Transverse colon (tissue), 4 donors: ENCODE measurements around the gene SEPTIN5.

ENCODE experiments used
- CTCF ChIP-seq, 5 experiments: fragments of 200-600 bp in 3 of 5; fragments of 450-650 bp in 2 of 5; sonication (generic) in 3 of 5; IDR thresholded peaks; 1 replicate in 2 of 5; 2 replicates in 3 of 5; pipeline ENCODE4 v1.5.1; 2016 to 2017; ENCODE audit warnings: antibody characterized with exemption in 5 of 5, inconsistent platforms in 3 of 5, mild to moderate bottlenecking in 2 of 5, moderate library complexity in 1 of 5
- EP300 ChIP-seq: sonication (generic); formaldehyde crosslinking; IDR thresholded peaks from one replicate; pipeline ENCODE4 v1.6.1; 2017; ENCODE audit warnings: antibody characterized with exemption, low read depth
- POLR2A ChIP-seq: fragments of 450-650 bp; IDR thresholded peaks from one replicate; pipeline ENCODE4 v1.6.1; 2016; ENCODE audit warnings: antibody characterized with exemption, mild to moderate bottlenecking, moderate library complexity
- POLR2AphosphoS5 ChIP-seq, 3 donors: sonication (generic); formaldehyde crosslinking; IDR thresholded peaks; one replicate each; pipeline ENCODE4 v1.6.1; 2016; ENCODE audit warnings: antibody characterized with exemption in 3 of 3

- TF ChIP-seq CTCF (IDR thresholded peaks at IDR 0.05) (no peak), POLR2A (no peak), POLR2AphosphoS5 (IDR thresholded peaks at IDR 0.05) (no peak), EP300 (no peak)
Observed at GRCh38 chr22:19715188-19715930, 1.1 kb downstream of the SEPTIN5 start.
